ENCODE measurements around the gene SLC4A1. TPM values are rescaled to one million over a fixed set of nuclear protein-coding genes. Genes with fewer than 3 reads are reported as not detected.

SLC4A1 gene
- total RNA-seq, 3 donors from 2014 or later (not counting 1 experiment from before 2014, with no cell fraction given), result not detected

- Mint-ChIP-seq H3K27me3 (ENCODE audit: low read depth in 2 of 2) (no peaks in the 10 kb centered on the region), H3K4me3 (no peak overlapping the region), H3K9me3 (no peaks in the 10 kb centered on the region), H3K36me3 (no peaks in the 10 kb centered on the region), H3K4me1 (peaks cover 25 to 31% of the 10 kb centered on the region in 2 donors), H3K27ac (peak overlapping the region in 1 of 2 donors; percentile 66)
- DNase-seq (no peak), ATAC-seq (no peak)
- Histone ChIP-seq H3K36me3 (ENCODE audit: control insufficient read depth, insufficient read depth, low read length) (peaks cover 44% of the 10 kb centered on the region), H3K27me3 (ENCODE audit: control insufficient read depth, insufficient read depth, low read length) (no peaks in the 10 kb centered on the region), H3K9me3 (ENCODE audit: control insufficient read depth, insufficient read depth, low read length) (no peaks in the 10 kb centered on the region), H3K4me1 (ENCODE audit: control insufficient read depth, insufficient read depth, low read length) (peaks cover 26% of the 10 kb centered on the region), H3K27ac (ENCODE audit: low read length) (no peak overlapping the region), H3K4me3 (ENCODE audit: low read length) (no peak overlapping the region)
- no peak for TF ChIP-seq CTCF (IDR thresholded peaks at IDR 0.05)
- 95% methylated on average over 11 of the region's 17 CpGs for WGBS (ENCODE audit: insufficient coverage)
- intact Hi-C loops (cut with micrococcal nuclease), result no loop called here
Observed at GRCh38 chr17:44207319-44207718, 60.6 kb downstream of the SLC4A1 start.

- intact Hi-C loops (cut with micrococcal nuclease), result no loop called here
- no peaks in the 10 kb centered on the region for H3K27me3 ChIP-seq (ENCODE audit: control insufficient read depth, insufficient read depth, low read length)
- Mint-ChIP-seq H3K4me3 (no peak overlapping the region), H3K36me3 (no peaks in the 10 kb centered on the region), H3K9me3 (no peaks in the 10 kb centered on the region), H3K27ac (no peak overlapping the region), H3K27me3 (ENCODE audit: low read depth in 2 of 2) (no peaks in the 10 kb centered on the region), H3K4me1 (peaks cover 25 to 31% of the 10 kb centered on the region in 2 donors)
- peaks cover 43% of the 10 kb centered on the region for H3K36me3 ChIP-seq (ENCODE audit: control insufficient read depth, insufficient read depth, low read length)
- DNase-seq (no peak), ATAC-seq (no peak)
- no peaks in the 10 kb centered on the region for H3K9me3 ChIP-seq (ENCODE audit: control insufficient read depth, insufficient read depth, low read length)
- WGBS (ENCODE audit: insufficient coverage), result 91% methylated on average over 5 of the region's 6 CpGs
- no peak overlapping the region for H3K4me3 ChIP-seq (ENCODE audit: low read length)
- no peak for TF ChIP-seq CTCF (IDR thresholded peaks at IDR 0.05)
- H3K27ac ChIP-seq (ENCODE audit: low read length), result no peak overlapping the region
- H3K4me1 ChIP-seq (ENCODE audit: control insufficient read depth, insufficient read depth, low read length), result peaks cover 26% of the 10 kb centered on the region
Observed at GRCh38 chr17:44206825-44207155, 61.1 kb downstream of the SLC4A1 start.

- H3K9me3 Mint-ChIP-seq, result no peaks in the 10 kb centered on the region
- no peak overlapping the region for H3K27ac Mint-ChIP-seq
- TF ChIP-seq CTCF (IDR thresholded peaks at IDR 0.05), result no peak
- no peak overlapping the region for H3K27ac ChIP-seq (ENCODE audit: low read length)
- no peaks in the 10 kb centered on the region for H3K9me3 ChIP-seq (ENCODE audit: control insufficient read depth, insufficient read depth, low read length)
- no peaks in the 10 kb centered on the region for H3K36me3 Mint-ChIP-seq
- H3K27me3 Mint-ChIP-seq (ENCODE audit: low read depth in 2 of 2), result no peaks in the 10 kb centered on the region
- H3K4me3 Mint-ChIP-seq, result no peak overlapping the region
- DNase-seq, result peak in 1 of 2 donors; percentile 40
- no peak for ATAC-seq
- no peaks in the 10 kb centered on the region for H3K27me3 ChIP-seq (ENCODE audit: control insufficient read depth, insufficient read depth, low read length)
- H3K4me1 Mint-ChIP-seq, result peaks cover 28 to 34% of the 10 kb centered on the region in 2 donors
- H3K4me1 ChIP-seq (ENCODE audit: control insufficient read depth, insufficient read depth, low read length), result peaks cover 23% of the 10 kb centered on the region
- no peak overlapping the region for H3K4me3 ChIP-seq (ENCODE audit: low read length)
- H3K36me3 ChIP-seq (ENCODE audit: control insufficient read depth, insufficient read depth, low read length), result peaks cover 37% of the 10 kb centered on the region
- intact Hi-C loops (cut with micrococcal nuclease), result no loop called here
- 80% methylated on average over 13 of the region's 13 CpGs for WGBS (ENCODE audit: insufficient coverage)
Observed at GRCh38 chr17:44205962-44206824, 61.7 kb downstream of the SLC4A1 start.

All from natural killer cell (primary cell).